NCI-H510A (cell line): Measurements from ENCODE around the gene USP25.

ENCODE experiments used
- DNase-seq: peaks from one replicate; lab custom pipeline; 2025; lab: John Stamatoyannopoulos, UW

Gene USP25, protein sequence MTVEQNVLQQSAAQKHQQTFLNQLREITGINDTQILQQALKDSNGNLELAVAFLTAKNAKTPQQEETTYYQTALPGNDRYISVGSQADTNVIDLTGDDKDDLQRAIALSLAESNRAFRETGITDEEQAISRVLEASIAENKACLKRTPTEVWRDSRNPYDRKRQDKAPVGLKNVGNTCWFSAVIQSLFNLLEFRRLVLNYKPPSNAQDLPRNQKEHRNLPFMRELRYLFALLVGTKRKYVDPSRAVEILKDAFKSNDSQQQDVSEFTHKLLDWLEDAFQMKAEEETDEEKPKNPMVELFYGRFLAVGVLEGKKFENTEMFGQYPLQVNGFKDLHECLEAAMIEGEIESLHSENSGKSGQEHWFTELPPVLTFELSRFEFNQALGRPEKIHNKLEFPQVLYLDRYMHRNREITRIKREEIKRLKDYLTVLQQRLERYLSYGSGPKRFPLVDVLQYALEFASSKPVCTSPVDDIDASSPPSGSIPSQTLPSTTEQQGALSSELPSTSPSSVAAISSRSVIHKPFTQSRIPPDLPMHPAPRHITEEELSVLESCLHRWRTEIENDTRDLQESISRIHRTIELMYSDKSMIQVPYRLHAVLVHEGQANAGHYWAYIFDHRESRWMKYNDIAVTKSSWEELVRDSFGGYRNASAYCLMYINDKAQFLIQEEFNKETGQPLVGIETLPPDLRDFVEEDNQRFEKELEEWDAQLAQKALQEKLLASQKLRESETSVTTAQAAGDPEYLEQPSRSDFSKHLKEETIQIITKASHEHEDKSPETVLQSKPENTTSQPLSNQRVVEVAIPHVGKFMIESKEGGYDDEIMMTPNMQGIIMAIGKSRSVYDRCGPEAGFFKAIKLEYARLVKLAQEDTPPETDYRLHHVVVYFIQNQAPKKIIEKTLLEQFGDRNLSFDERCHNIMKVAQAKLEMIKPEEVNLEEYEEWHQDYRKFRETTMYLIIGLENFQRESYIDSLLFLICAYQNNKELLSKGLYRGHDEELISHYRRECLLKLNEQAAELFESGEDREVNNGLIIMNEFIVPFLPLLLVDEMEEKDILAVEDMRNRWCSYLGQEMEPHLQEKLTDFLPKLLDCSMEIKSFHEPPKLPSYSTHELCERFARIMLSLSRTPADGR

DNA sequence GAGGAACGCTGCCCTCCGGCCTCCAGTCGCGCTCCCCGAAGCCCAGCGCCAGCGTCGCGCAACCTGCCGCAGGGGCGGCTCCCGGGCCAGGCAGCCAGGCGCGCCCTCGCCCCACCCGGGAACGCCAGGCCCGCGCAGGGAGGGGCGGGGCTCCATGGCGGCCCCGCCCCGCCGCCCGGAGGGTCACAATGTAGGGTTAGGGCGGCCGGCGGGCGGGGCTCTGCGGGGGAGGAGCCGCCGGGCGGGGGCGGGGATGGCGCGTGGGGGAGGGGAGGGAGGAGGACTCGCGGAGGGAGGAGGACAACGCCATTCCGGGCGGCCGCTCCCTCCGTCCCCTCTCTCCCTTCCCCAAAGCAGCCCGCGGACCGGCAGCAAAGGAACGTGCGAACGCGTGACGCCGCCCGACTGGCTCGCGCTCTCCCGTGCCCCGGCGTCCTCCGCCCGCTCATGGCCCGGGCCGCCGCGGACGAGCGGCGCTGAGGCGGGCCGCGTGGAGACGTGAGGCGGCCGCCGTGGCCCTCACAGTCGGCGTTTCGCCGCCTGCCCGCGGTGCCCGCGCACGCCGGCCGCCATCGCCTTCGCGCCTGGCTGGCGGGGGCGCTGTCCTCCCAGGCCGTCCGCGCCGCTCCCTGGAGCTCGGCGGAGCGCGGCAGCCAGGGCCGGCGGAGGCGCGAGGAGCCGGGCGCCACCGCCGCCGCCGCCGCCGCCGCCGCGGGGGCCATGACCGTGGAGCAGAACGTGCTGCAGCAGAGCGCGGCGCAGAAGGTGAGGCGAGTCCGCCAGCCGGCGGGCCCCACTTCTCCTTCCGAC is at the start of gene USP25:
Gene USP25, plus strand, starts transcription at position 309 of the 810 bp plus-strand sequence. Its CDS starts 412 bp downstream, at position 721.
- DNase-seq, result peak; percentile 79

DNA sequence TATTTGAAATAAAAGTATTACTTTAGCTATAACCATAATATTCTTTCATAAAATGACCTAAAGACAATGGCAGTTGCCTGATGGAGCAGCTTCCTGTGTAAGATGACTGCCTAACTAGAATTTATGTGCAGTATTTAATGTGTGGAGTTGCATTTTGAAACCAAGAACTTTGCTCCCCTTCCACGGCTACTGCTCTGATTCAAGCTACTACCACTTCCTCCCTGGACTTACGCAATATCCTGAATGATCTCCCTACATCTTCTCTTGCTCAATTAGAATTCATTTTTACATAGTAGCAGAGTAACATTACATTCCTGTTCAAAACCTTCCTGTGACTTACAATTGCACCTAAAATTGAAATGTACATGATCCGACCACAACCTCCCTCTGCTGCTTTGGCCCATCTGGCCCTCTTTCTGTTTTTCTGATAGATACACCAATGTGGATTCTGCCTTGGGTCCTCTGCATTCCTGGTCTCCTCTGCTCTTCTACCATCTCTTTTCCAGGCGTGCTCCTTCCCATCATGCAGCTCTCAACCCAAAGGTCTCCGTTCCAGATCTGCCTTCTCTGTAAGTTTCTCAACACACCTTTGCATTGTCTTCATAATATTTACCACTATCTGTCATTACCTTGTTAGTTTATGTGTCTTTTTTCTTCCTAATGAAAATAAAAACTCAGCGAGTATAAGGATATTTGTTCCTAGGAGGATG is 47.4 kb upstream of the USP25 start:
- no peak for DNase-seq

DNA sequence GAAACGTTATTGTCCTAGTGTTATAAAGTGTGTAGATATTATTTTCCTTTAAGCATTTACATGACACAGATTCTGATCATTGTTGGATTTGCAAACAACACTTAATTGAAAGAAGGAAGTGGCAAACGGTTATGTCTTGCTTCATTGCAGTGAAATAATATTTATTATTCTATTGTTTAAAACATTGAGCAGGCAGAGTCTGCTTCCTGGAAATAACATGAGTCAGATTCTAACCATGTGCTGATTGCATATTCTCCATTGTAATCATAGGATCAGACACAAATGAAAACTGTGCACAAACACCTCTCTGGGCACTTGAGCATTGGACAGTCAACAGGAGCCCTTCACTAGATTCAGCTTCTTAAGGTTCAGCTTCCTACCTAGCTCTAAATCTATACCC is 46.8 kb upstream of the USP25 start:
- no peak for DNase-seq

DNA sequence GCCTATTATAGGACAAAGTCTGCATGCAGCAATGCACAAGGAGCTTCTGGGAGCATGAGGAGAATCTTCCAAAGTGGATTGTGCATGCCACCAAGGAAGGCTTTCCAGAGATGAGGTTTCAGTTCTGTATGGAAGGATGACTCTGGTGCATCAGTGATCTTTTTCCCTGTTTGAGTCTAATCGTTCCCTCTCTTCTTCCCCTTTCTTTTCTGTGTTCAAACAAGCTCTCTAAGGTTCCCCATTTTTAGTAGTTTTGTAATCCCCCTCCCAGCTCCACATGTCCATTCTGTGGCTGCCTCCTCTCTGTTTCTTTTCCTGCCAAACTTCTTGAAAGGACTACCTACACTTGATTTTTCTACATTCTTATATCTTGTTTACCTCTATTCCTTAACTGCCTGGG is 43.3 kb upstream of the USP25 start:
- DNase-seq, result no peak

DNA sequence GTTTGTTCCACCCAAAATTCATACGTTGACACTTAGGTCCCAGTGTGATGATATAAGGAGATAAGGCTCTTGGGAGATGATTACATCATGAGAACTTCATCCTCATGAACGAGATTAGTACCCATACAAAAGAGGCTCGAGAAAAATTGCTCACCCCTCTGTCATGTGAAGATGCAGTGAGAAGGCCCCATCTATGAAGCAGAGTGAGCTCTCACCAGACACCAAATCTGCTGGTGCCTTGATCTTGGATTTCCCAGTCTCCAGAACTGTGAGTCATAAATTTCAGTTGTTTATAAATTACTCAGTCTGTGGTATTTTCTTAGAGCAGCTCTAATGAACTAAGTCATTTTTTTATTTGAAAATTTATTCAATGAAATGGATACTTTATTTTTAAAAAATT is 42.6 kb upstream of the USP25 start:
- DNase-seq, result no peak

DNA sequence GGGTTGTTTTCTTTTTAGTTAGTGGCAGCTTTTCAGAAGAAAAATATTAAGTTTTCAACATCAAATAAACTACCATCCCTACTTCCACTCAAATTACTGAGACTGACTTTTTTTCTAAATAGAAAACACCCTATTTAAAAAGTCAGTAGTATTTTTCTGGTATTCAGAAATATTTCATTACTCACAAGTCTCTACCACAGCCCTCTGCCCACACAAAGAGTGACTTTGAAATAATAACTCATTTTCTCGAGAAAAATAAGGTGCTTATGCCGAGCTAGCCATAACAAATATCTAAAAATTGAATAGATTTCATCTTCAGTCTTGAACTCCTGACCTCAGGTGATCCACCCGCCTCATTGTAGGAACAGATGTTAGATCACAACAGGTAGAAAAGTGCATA is 41.8 kb upstream of the USP25 start:
- DNase-seq, result no peak

DNA sequence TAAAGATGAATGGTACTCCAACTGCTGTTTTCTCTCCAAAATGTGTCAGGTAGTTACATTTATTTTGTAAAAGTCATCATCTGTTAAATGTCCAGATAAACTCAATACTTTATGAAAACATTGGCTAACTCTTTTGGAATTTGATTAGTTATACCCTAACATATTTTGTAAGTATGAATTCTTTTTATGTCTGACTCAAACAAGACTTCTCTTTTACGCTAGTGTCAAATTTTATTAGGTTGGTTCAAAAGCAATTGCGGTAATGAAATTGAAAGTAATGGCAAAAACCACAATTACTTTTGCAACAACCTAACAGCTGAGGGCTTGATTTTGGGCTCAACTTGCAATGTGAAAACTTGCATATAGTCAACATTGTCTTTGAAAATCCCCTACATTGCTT is 41.0 kb upstream of the USP25 start:
- DNase-seq, result no peak

DNA sequence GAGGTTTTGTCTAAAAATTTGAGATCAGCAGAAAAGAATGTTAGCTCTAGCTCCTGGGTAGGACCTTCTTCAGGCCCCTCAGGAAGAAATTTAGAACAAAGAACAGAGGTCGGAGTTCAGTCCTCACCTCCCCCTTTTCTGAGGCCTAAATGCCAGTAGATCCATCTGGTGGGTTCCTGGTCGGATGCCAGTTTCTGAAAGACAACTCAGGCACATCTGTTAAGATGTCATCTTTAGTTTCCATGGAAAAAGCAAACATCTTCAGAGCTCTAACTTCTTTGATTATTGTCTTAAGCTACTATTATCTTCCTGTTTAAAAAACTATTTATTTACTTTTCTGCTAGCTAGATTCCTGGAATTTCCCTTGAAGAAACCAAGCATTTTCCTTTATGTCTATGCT is 37.1 kb upstream of the USP25 start:
- no peak for DNase-seq

DNA sequence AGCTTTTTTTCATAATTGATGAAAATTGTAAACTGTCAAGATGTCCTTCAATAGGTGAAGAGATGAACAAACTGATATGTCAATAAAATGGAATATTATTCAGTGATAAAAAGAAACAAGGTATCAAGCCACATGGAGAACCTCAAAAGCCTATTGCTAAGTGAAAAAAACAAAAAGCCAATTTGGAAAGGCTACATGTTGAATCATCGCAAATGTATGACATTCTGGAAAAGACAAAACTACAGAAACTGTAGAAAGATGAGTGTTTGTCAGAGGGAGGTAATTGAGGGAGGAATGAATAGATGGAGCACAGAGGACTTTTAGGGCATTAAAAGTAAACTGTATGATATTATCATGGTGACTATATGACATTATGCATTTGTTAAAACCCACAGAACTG is 34.5 kb upstream of the USP25 start:
- DNase-seq, result no peak

DNA sequence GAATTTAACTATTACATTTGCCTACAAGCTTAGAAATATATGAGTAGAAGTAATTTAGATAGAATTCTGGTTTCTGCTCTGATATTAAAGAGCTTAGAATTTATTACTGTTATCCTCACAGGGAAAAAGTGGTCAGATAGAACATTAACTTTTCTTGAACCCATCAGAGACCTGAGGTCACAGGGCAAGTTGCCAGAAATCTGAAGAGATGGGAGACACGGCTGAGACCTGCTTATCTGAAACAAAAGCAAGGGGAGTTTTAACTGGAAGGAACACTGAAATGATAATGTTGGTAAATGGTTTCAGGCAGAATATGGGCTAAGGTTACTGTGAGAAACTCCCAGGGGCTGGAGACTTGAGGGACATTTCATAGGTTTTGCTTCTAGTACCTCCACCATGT is 28.0 kb upstream of the USP25 start:
- DNase-seq, result no peak

DNA sequence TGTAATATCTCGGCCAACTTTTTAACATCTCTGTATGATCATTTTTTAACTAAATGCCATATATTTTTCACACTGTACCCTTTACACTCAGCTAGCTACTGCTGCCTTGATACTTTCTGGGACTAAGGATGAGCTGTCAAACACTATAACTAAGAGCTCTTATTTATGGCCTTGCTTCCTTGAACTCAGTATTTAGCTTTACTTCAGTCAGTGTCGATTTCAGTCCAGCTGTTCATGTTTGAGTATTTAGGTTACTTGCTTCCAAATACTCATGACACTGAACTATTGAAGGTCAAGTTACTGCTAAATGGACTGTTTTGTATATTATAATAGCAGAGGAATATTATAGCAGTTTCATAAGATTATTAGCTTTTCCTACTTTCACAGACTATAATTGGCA is 25.9 kb upstream of the USP25 start:
- DNase-seq, result no peak

DNA sequence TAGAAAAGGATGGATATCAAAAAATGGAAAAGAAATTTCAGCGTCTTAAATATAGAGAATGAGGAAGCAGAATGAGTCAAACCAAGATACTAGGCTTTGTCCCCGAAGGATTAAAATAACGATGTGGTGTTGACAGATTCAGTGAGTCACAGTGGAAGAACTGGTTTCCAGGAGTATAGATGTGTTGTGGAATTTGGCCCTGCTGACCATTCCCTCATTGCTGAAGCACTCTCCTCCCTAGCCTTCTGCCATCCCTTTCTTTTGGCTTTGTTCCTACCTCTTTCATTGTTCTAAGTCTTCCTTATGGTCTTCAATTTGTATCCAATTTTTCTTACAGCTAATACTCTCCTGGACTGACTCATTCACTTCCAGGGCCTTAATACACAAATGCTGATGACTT is 23.1 kb upstream of the USP25 start:
- no peak for DNase-seq

DNA sequence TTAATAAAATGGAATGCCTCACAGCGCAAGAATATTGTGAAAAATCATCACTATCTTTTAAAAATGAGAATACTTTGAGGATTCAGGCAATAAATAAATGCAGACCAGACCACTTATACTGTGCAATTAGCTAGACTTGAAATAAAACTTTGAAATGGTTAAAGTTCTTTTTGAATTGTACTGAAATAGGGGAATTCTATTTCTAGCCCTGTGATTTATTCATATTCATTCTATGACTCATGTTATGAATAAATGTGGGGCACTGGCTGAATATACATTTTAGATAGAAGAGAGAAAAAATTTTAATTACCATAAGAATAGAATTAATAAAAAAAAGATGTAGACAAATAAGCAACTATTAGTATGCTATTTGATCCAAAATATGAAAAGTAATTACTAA is 16.4 kb upstream of the USP25 start:
- DNase-seq, result no peak

DNA sequence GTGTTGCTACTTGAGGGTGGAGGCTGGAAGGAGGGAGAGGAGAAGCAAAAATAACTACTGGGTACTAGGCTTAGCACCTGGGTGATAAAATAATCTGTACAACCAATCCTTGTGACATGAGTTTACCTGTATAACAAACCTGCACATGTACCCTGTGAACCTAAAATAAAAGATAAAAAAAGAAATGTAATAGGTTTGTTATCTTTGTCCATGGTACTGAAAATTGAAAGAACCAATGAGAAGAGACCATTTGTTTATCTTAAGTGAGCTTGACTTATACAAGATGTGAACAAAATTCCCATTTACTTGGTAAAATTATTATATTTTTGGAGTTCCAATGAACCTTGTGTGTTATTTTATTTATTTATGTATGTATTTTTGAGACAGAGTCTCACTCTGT is 11.1 kb upstream of the USP25 start:
- no peak for DNase-seq

DNA sequence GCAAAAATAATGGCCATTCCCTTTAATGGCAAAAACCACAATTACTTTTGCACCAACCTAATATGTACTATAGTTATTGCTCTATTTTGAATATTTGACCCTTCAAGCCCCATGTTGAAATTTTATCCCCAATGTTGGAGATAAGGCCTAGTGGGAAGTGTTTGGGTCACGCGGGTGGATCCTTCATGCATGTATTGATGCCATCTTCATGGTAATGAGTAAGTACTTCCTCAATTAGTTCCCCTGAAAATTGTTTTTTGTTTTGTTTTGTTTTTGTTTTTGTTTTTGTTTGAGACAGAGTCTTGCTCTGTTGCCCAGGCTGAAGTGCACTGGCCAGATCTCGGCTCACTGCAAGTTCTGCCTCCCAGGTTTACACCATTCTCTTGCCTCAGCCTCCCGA is 9.8 kb upstream of the USP25 start:
- DNase-seq, result no peak

DNA sequence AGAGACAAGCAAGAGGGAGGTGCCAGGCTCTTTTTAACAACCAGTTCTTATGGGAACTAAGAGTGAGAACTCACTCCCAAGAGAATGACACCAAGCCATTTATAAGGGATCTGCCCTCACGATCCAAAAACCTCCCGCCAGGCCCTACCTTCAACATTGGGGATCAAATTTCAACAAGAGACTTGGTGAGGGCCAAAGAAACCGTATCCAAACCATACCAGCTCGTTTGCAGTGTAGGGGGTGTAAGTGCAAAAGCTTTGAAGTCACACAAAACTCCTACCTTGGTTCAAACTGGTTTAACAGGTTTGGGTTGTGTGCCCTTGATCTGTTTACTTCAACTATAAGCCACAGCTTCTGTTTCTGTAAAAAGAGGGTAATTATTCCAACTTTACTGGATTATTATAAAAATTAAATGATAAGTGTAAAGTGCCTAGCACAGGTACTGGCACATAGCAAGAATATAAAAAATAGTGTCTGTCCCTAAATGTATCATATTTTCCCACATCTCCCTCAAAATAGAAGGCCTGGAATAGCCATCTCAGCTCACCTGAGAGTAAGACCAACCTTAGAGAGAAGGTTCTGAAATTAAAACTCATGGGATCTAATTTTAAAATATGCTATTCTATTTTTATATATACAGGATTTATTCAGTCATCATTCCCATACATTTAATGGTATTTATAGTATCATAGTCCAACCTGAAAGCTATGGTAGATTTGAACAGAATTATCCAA is 7.0 kb upstream of the USP25 start:
- DNase-seq, result peak; percentile 79

DNA sequence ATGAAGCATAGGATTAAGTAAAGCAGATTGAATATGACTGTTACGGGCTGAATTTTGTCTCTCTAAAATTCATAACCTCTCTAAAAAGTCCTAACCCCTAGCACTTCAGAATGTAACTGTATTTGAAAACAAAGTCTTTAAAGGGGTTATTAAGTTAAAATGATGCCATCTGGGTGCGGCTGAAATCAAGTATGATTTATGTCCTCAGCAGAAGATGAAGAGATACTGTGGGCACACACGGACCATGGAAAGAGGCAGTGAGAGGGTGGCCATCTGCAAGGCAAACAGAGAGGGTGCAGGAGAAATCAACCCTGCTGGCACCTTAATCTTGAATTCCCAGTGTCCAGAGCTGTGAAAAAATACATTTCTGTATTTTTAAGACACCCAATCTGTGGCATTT is 3.8 kb upstream of the USP25 start:
- no peak for DNase-seq

DNA sequence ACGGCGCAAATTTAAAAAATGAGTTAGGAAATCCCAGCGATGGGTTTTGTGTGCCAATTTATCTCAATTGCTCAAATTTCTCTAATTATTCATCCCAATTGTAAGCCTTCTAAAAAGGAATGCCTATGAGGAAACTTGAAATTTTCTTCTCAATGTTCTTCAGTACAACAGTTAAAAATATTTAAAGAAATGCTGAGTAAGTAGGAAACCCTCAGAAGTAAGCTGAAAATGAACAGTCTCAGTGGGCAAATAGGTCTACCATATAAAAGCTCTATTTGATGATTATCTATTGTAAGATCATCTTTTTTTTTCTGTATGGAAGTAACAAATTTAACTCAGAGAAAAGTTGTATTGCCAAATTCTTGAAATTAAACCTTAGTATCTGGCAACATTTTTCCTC is 1.7 kb upstream of the USP25 start:
- DNase-seq, result no peak

DNA sequence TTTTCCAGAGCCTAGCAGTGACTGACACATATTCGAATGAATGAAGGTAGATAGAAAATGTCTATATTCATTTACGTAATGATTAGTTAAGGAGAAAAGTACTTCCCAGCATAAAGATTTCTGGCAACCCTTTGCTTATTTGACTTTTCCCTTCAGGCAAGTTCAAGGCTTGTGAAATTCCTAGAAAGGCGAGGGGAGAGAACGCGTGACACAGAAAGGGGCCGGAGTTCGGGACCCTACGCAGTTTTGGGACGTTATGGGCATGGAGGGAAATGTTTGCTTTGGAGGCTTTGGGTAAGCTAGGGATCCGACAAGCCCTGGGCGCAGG is 472 bp upstream of the USP25 start:
- no peak for DNase-seq

DNA sequence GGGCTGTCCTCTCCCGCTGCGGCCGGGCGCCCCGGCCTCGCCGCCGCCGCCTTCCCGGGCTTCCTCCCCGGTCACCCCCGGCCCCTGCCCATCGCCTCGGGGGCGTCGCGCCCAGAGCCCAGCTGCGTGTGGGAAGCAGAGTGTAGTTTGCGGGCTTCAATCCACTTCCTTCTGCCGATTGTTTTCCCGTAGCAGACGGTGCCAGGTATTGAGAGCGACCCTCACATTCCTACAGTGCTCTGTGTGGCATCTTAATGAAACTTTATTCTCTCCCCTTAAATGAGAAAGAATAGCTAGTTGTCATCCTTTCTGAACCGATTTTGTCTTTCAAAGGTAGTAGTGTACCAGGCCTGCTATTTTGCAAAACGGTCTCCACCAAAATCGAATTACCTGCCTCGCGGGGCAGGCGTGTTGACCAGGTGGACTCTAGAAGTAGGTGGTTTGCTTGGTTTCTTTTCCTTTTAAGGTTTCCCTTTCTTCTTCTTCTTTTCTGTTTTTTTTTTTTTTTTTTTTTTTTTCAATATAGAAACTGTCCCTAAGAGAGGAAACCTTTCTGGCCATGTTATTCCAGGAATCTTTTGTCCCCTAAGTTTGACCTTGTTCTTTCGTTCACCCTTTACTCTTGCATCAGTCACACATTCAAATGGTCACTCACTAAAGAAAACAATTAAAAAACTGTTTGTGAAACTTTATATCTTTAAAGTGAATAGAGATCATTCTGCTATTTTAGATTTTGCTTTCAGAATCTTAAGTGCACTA is 881 bp downstream of the USP25 start:
- no peak for DNase-seq
